Right lobe of liver (tissue), 6 donors: ENCODE measurements around the gene PFN1. TPM values are rescaled to one million over a fixed set of nuclear protein-coding genes. Genes with fewer than 3 reads are reported as not detected.
"Not testable (repeated sequence)": the region's sequence is repeated elsewhere in the genome, so short reads cannot be mapped to it uniquely, and the experiment has no call there.

ENCODE experiments used
- ATAC-seq, 4 donors: fragments of 200-7000 bp; cut with Tn5 transposase; one replicate each; pipeline ENCODE4 v1.9.1; 2020; ENCODE audit warnings: mild to moderate bottlenecking in 4 of 4, moderate library complexity in 4 of 4
- DNase-seq, 3 donors: peaks; one replicate each; pipeline ENCODE4 v3.0.0-alpha.2; 2020
- H3K27ac ChIP-seq, 3 donors: fragments of 200-600 bp; one replicate each; pipeline ENCODE4 v1.8.0; 2022
- H3K27me3 ChIP-seq, 2 donors: fragments of 200-600 bp; one replicate each; pipeline ENCODE4 v1.8.0; 2022
- H3K36me3 ChIP-seq, 4 donors: fragments of 200-600 bp; sonication (generic) in 1 of 4; one replicate each; pipeline versions ENCODE4 v1.5.1 to v1.8.0; 2017 to 2022; ENCODE audit warnings: control low read depth in 1 of 4
- H3K4me1 ChIP-seq, 4 donors: fragments of 200-600 bp; sonication (generic) in 1 of 4; one replicate each; pipeline versions ENCODE4 v1.5.1 to v1.8.0; 2017 to 2022; ENCODE audit warnings: control low read depth in 1 of 4
- H3K4me3 ChIP-seq, 3 donors: fragments of 200-600 bp; one replicate each; pipeline ENCODE4 v1.8.0; 2022
- H3K9me3 ChIP-seq, 4 donors: fragments of 200-600 bp; sonication (generic) in 1 of 4; one replicate each; pipeline versions ENCODE4 v1.5.1 to v1.8.0; 2017 to 2022; ENCODE audit warnings: control low read depth in 1 of 4
- CTCF ChIP-seq, 4 donors: fragments of 200-600 bp in 3 of 4; fragments of 450-650 bp in 1 of 4; IDR thresholded peaks; one replicate each; pipeline versions ENCODE4 v1.5.1 to v1.8.0; 2016 to 2022; ENCODE audit warnings: antibody characterized with exemption in 4 of 4, mild to moderate bottlenecking in 2 of 4
- POLR2A ChIP-seq: fragments of 450-650 bp; IDR thresholded peaks from one replicate; pipeline ENCODE4 v1.6.1; 2017; ENCODE audit warnings: antibody characterized with exemption, mild to moderate bottlenecking
- WGBS: methylation state at CpG from one replicate; pipeline ENCODE4 v1.1.6; 2018; ENCODE audit warnings: low coverage, low lambda C conversion rate; ENCODE audit not compliant: insufficient coverage; ENCODE audit errors: missing lambda C conversion rate; 5-methylcytosine and 5-hydroxymethylcytosine counted together
- intact Hi-C, 2 donors: fragments of 100-400 bp; cut with DNase I; formaldehyde crosslinking; loops; one replicate each; pipeline versions ENCODE4 v1.11.2 to v1.14.1; 2022
- total RNA-seq, 6 experiments: library from RNA; depleted of rRNA in 2 of 6; stranded (reverse); fragments of >200 nt in 2 of 6; fragmentation: NEBNext Ultra II Directional in 3 of 6; extraction: Animal tissue kit (Norgen Biotek cat#: 25700) in 3 of 6; gene quantifications; one replicate each; pipeline versions ENCODE4 v1.1.0 to v1.2.4, GENCODE V29; 2016 to 2023
- donor health status: DM: no; HTN: yes; CAD: no.
- donor health status: DM: no; HTN: no; CAD: no.
- donor health status: DM: no; HTN: no; CAD: no.
- donor health status: DM: no; HTN: yes; CAD: no.
- donor health status: DM: no; HTN: yes; CAD: no.

Gene PFN1
- total RNA-seq, 6 experiments from 2014 or later = 221 to 1,037 (median 292) TPM

DNA sequence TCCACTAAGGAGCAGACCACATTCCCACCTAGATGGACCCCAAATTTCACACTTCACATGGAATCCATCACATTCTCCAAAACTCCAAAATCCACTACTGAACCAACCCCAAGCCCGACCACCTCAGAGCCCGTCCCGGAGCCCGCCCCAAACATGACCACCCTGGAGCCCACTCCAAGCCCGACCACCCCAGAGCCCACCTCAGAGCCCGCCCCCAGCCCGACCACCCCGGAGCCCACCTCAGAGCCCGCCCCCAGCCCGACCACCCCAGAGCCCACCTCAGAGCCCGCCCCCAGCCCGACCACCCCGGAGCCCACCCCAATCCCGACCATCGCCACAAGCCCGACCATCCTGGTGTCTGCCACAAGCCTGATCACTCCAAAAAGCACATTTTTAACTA lies 14.7 kb downstream of the PFN1 start:
- ATAC-seq (no peak), DNase-seq (no peak)
- Histone ChIP-seq H3K4me3 (no peak overlapping the region), H3K36me3 (peaks cover 0 to 18% (median 2%) of the 10 kb centered on the region in 4 donors), H3K9me3 (no peaks in the 10 kb centered on the region), H3K27me3 (no peaks in the 10 kb centered on the region), H3K27ac (no peak overlapping the region), H3K4me1 (peaks cover 0 to 16% (median 7%) of the 10 kb centered on the region in 4 donors)
- TF ChIP-seq POLR2A (no peak), CTCF (IDR thresholded peaks at IDR 0.05) (no peak)
- intact Hi-C loops = no loop called here
- 66% methylated on average over 5 of the region's 16 CpGs for WGBS

- Histone ChIP-seq H3K9me3 (no peaks in the 10 kb centered on the region), H3K36me3 (peaks cover 0 to 13% (median 2%) of the 10 kb centered on the region in 4 donors), H3K27ac (no peak overlapping the region), H3K4me1 (peaks cover 0 to 13% (median 5%) of the 10 kb centered on the region in 4 donors), H3K4me3 (no peak overlapping the region), H3K27me3 (no peaks in the 10 kb centered on the region)
- no CpG with 5 or more reads among the region's 12 CpGs for WGBS
- TF ChIP-seq CTCF (IDR thresholded peaks at IDR 0.05) = no peak
- no peak for TF ChIP-seq POLR2A
- no peak for DNase-seq
- no peak for ATAC-seq
- intact Hi-C loops = no loop called here
Observed at GRCh38 chr17:4932756-4933155, 15.6 kb downstream of the PFN1 start.

DNA sequence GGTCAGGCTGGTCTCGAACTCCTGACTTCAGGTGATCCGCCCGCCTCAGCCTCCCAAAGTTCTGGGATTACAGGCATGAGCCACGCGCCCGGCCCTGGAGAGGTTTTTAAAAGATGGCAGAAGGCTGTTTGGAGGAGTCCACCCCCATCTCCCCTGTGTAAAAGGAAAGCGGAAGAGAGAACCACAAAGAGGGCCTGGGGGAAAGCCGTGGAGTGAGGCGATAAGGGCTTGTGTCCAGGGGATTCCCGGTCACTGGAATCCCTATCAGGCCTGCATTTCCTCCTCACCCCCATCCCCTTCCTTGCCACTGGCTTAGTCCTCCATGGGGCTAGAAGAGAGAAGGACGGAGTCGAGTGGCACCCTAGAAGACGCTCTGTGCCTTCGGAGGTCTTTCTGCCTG lies 16.4 kb downstream of the PFN1 start, which contains the start of gene GP1BA:
Gene GP1BA (plus strand): TSS at position 315 of the 400 bp plus-strand sequence. CDS start 328 bp downstream, outside the sequence.
- DNase-seq = no peak
- ATAC-seq = peak in 1 of 4 donors; percentile 41

DNA sequence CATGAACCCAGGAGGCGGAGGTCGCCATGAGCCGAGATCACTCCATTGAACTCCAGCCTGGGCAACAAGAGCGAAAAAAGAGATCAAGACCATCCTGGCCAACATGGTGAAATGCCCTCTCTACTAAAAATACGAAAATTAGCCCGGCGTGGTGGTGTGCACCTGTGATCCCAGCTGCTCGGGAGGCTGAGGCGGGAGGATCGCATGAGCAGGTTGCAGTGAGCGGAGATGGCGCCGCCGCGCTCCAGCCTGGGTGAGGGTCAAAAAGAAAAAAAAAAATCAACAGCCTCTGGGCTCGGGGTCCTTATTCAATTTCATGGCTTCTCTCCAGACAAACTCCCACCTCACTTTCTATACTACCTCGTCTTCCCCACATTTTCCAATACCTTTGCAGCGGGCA lies 19.4 kb downstream of the PFN1 start:
- Histone ChIP-seq H3K27me3 (no peaks in the 10 kb centered on the region), H3K36me3 (no peaks in the 10 kb centered on the region), H3K27ac (no peak overlapping the region), H3K9me3 (no peaks in the 10 kb centered on the region), H3K4me1 (peaks cover 0 to under 1% (median 0%) of the 10 kb centered on the region in 4 donors), H3K4me3 (no peak overlapping the region)
- no peak for TF ChIP-seq POLR2A
- TF ChIP-seq CTCF (IDR thresholded peaks at IDR 0.05) = no peak
- DNase-seq (no peak), ATAC-seq (no peak)
- intact Hi-C loops = no loop called here
- 92% methylated on average over 18 of the region's 18 CpGs for WGBS

More for the DNA sequence above, 16.4 kb downstream of the PFN1 start, which contains the start of gene GP1BA:
- WGBS = 77% methylated on average over 13 of the region's 14 CpGs
- H3K4me1 ChIP-seq = peaks cover 0 to 13% (median 5%) of the 10 kb centered on the region in 4 donors
- no peaks in the 10 kb centered on the region for H3K27me3 ChIP-seq
- TF ChIP-seq POLR2A (no peak), CTCF (IDR thresholded peaks at IDR 0.05) (no peak)
- H3K36me3 ChIP-seq = peaks cover 0 to 5% (median 0%) of the 10 kb centered on the region in 4 donors
- no peaks in the 10 kb centered on the region for H3K9me3 ChIP-seq
- H3K27ac ChIP-seq = no peak within 1 kb of the TSS
- intact Hi-C loops = no loop called here
- H3K4me3 ChIP-seq = no peak within 1 kb of the TSS

GRCh38 chr17:4926577-4927335 lies 21.6 kb downstream of the PFN1 start:
- ATAC-seq, intact Hi-C loops, H3K36me3 ChIP-seq, H3K4me3 ChIP-seq, H3K4me1 ChIP-seq, H3K9me3 ChIP-seq, H3K27ac ChIP-seq, H3K27me3 ChIP-seq: not testable (repeated sequence)
- 43% methylated on average over 14 of the region's 24 CpGs for WGBS
- DNase-seq = peak in 1 of 3 donors; percentile 20
